T1000 (cell line): ENCODE measurements around the gene VDR.

ENCODE experiments used
- DNase-seq: peaks from one replicate; lab custom pipeline; 2025; ENCODE audit warnings: mixed read lengths; lab: John Stamatoyannopoulos, UW

Gene VDR

DNA sequence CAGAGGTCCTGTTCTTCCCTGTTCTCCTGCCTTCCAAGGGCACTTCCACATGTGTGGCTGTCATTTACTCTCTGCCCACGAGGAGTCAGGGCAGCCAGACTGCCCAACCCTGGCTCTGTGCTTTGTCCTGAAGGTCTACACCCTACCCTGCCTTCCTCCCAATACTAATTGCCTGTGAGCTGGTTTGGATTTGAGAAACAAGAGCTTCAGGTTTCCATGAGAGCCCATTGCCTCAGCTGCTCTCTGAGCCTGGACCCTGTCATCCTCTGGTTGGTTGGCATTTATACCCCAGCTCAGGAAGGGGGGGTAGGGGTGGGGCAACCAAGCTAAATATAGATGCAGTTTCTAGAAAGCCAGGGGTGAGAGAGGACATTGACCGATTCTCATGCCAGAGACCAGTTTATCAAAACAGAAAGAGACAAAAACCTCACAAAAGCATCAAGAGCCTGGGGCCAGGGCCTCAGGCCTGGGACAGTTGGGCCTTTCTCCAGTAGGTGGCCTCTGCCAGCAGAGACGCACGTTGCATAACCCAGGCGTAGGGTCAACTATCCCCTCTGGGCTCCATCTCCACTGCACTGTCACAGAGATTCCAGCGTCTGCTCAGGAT is 34.5 kb downstream of the VDR start:
- no peak for DNase-seq

DNA sequence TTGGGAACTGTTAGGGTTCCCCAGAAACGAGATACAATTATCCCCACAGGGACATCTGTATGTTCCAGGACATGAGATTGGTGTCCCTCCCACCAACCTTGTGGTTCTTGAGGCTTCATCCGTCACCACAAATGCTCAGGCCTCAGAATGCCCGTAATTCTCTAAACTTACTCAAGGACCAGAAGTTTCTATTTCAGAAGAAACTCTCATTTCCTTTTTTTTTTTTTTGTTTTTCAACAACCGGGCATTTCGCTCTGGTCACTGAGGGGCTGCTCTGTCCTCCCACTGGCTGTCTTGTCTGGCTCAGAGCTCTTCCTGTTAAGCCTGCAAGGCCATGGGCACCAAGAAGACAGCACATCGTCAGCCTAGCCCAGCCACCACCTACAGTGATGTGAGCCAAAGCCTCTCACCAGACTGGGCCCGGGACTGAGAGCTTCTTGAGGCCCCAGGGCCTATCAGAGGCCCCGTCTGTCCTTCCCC is 36.2 kb downstream of the VDR start:
- no peak for DNase-seq

GRCh38 chr12:47868041-47868440 is 36.8 kb downstream of the VDR start:
- no peak for DNase-seq

- DNase-seq, result no peak
Observed at GRCh38 chr12:47867495-47867941, 37.3 kb downstream of the VDR start.

DNA sequence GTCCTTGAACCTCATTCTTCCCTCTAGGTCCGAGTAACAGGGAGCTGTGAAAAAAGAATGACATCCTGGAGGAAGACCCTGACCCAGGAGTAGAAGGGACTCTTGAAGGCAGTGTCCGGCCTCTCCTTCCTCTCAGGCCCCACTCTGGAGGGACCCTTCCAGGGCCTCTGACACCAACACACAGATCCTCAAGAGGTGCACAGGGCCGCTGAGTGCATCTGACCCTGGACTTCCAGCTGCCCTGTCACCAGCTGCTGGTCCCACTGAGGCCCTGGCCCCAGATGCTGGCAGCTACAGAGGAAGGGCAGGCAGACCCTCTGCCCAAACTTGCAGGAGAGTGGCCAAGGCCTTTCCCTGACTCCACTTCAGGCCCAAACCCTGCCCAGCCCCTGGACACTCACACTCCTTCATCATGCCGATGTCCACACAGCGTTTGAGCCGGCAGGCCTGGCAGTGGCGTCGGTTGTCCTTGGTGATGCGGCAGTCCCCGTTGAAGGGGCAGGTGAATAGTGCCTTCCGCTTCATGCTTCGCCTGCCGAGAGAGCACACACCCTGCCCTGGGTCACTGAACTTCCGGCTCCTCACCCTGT is 40.1 kb downstream of the VDR start:
- no peak for DNase-seq

GRCh38 chr12:47863985-47864384 is 40.8 kb downstream of the VDR start:
- DNase-seq, result no peak

- no peak for DNase-seq
Observed at GRCh38 chr12:47863467-47863866, 41.3 kb downstream of the VDR start.

DNA sequence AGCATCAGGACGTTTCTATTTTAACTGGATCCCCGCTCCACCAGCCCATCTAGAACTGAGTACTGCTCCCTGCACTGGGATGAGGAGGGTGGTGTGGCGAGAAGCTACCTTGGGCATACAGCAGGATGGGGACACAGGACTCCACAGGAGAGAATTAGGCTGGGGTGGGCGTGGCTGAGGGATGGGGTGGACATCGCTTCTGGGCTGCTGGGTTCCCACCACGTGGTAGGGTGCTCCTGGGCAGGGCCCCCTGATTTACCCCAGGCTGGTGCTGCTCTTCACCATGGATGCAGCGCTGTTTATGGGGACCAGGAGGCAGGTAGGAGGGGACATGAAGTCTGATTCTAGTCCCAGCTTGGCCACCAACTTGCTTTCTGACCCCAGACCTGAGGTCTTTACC is 41.9 kb downstream of the VDR start:
- no peak for DNase-seq

DNA sequence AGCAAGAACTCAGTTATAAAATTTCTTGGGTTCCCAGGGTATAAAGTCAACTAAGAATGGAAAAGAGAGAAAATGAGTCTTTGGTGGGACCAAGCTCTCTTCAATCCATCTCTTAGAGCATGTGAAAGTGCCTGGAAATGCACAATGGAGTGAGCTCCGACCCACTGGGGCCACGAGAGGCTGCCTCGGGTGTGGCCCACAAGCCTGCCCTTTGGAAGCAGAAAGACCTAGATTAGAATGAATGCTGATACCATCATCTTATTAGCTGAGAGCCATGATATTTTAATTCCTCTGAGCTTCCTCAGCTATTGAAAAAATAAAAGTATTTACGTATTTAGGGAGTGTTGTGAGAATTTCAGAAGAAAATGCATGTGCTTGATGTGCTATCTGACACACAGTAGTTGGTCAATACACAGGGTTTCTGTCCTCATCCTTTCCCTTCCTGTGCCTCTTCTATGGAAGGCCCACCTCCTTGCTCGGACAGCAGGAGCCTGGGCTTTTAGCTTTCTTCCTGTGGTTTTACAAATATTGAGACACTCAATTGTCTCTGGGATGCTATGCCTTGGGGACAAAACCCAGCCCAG is 42.5 kb downstream of the VDR start:
- DNase-seq, result no peak

GRCh38 chr12:47860873-47861272 is 43.9 kb downstream of the VDR start:
- no peak for DNase-seq

GRCh38 chr12:47860279-47860841 is 44.4 kb downstream of the VDR start:
- no peak for DNase-seq

DNA sequence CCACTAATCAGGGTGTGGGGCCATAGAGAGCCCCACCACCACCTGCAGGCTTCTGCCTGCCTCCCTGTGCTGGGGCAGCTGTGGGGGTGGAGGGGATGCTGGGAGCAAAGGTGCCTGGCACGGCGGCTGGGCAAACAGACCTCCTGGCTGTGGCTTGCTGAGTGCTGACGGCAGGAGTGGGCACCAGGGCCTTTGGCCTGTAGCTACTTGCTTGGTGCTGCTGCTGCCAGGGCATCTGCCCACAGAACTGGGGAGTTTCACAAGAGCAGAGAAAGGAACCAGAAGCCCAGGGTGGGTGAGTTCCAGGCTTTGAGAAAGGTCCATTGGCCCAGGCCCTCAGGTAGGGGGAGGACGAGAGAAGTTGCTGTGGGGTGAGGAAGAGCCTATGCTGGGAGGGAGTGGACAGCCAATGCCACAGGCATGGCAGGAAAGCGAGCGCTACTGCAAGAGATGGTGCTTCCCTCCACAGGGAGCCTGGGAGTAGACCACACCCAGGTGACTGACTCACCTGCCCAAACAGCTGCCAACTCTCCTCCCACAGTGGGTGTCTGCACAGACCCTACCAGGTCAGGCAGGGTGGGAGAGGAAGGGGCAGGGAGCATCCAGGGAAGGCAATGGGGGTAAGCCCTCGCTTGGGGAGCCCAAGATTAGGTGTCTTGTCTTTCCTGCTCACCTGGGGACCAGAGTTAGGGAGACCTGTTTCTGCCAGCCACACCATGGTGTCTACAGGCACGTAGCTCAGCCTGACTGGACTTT is 46.1 kb downstream of the VDR start:
- no peak for DNase-seq

DNA sequence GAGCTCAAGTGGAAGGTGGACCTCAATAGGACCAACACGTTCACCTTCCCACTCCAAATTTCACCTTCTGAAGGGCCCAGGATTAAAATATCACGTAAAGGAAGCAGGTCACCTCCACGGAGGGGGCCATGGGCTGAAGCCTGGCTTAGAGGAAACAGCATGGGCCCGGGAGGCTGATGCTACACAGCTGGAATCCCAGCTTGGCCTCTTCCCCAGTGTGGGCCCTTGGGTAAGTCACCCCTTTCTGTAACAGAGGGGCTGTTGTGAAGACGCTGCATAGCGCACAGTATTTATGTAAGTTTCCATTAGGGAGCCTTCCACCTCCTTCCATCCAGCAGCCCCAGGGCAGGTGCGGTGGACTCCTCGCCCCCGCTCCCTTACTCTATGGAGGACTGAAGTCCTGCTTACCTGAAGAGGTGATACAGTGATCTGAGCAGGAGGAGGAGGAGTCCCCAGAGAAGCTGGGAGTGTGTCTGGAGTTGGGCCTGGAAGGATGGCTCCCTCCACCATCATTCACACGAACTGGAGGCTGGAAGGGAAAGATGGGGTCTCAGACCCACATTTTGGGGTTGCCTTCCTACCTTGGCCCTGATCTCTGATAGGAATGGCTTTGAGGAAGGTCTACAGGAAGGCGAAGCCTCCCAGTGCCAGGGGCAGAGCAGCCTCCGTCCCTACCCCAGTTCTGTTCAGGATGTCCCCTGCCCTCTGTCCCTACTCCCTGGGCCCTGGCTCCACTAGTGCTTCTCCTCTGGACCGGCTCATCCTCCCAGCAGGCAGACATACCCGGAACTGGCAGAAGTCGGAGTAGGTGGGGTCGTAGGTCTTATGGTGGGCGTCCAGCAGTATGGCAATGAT is 47.8 kb downstream of the VDR start:
- DNase-seq, result no peak

DNA sequence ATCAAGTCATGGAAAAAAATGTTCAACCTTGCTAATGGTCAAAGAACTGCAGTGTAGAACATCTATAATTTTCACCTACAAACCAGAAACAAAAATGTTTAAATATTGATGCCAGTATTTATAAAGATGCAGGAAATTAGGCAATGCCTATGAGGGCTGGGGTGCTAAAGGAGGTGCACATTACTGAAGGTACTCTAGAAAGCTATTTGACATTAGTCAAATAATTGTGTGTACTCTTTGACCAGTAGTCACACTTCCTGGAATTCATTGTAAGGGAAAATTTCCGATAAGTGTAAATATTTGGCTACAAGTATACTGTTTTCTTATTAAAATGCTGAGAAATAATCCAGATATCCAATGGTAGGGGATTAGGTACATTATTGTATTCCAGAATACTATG is 48.7 kb downstream of the VDR start:
- no peak for DNase-seq

DNA sequence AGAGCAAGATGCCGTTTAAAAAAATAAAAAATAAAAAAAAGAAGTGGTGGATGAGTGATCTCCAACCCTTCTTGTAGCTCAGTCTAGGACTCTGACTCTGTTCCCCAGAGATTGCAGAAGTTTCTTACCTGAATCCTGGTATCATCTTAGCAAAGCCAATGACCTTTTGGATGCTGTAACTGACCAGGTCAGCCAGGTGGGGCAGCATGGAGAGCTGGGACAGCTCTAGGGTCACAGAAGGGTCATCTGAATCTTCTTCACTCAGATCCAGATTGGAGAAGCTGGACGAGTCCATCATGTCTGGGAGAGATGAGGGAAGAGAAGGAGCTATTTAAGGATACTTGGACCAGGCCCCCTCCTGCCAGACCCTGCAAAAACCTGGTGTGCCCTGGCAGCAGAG is 49.3 kb downstream of the VDR start:
- DNase-seq, result no peak

GRCh38 chr12:47854531-47854930 is 50.3 kb downstream of the VDR start:
- DNase-seq, result no peak

DNA sequence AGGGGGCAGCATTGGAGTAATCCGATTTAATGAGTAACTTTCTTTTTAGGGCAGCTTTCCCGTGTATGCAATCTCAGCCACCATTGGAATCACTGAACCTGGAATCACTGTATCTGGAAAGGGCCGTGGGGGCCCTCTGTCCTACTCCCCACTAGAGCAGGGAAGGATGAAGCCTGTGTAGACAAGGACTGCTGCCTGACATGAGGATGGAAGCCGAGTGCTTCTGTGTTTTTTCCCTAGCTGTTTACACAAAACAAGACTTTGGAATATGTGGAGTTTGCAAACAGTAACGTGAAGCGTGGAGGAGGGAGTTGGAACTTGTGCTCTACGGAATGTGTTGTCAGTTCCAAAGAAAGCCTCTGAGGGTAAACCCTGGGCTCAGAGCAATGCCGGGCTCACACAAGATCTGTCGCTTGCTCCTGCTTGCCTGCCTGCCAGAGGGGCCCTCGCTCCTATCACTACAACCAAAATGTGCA is 52.7 kb downstream of the VDR start:
- no peak for DNase-seq

GRCh38 chr12:47851303-47851952 is 53.4 kb downstream of the VDR start:
- DNase-seq, result no peak

GRCh38 chr12:47850153-47851084 is 54.4 kb downstream of the VDR start:
- DNase-seq, result no peak

DNA sequence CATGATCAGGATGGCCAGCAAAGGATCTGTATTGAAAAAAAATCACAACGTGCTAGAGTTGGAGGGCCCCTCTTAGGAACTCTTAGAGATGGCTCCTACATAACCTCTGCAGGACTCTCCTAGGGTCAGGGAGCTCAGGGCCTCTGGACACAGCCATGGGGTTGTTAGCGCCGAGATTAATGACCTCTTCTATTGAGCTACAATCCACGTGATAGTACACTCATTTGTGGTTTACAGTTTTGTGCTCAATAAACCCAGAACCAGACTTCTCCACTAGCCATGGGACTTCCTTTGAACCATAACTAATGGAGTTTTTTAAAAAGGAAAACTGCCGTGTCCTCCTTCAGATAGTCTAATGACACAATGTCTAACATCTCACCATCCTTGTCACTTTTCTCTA is 55.5 kb downstream of the VDR start:
- no peak for DNase-seq
